Neural crest cell (in vitro differentiated cells): ENCODE measurements around the gene INSM2. TPM values are rescaled to one million over a fixed set of nuclear protein-coding genes. Genes with fewer than 3 reads are reported as not detected.
A peak's percentile ranks its signal among the peaks of the same experiment; 100 is the strongest.

ENCODE experiments used
- DNase-seq: peaks from one replicate; pipeline ENCODE4 v3.0.0; 2021; ENCODE audit warnings: low read depth, mixed read lengths, low spot score
- H3K27ac Mint-ChIP-seq: one replicate; pipeline ENCODE4 v1.8.0; 2021; ENCODE audit warnings: mild to moderate bottlenecking, mixed read lengths; ENCODE audit not compliant: unreplicated experiment
- H3K27me3 Mint-ChIP-seq: 2 replicates; pipeline ENCODE4 v1.8.0; 2021; ENCODE audit warnings: low read depth, mild to moderate bottlenecking, mixed read lengths
- H3K36me3 Mint-ChIP-seq: 2 replicates; pipeline ENCODE4 v1.8.0; 2021; ENCODE audit warnings: low read depth, mild to moderate bottlenecking, mixed read lengths
- H3K4me1 Mint-ChIP-seq: 2 replicates; pipeline ENCODE4 v1.8.0; 2021; ENCODE audit warnings: mixed read lengths
- H3K4me3 Mint-ChIP-seq: one replicate; pipeline ENCODE4 v1.8.0; 2021; ENCODE audit warnings: mild to moderate bottlenecking, mixed read lengths
- H3K9me3 Mint-ChIP-seq: 2 replicates; pipeline ENCODE4 v1.8.0; 2021; ENCODE audit warnings: mixed read lengths
- CTCF ChIP-seq: fragments of 200-600 bp; sonication (generic); conservative IDR thresholded peaks from 2 replicates; pipeline ENCODE4 v1.5.0; 2021; ENCODE audit warnings: antibody characterized with exemption, mild to moderate bottlenecking
- long read RNA-seq: library from polyadenylated mRNA; unstranded; transcript quantifications from one replicate; pipeline ENCODE4 v2.0.0, GENCODE V29; 2020
- total RNA-seq: library from RNA; stranded (reverse); gene quantifications from 2 replicates; pipeline ENCODE4 v1.2.1, GENCODE V29; 2021

INSM2 gene
- total RNA-seq, result 0.09 TPM in 1 of 2 replicates, not detected in the other
- long read RNA-seq, result 0 reads

GRCh38 chr14:35533357-35534207, at the start of gene INSM2:
INSM2 (plus strand) TSS chr14:35534164; CDS start chr14:35534253, 89 bp downstream.
- peaks cover 89% of the 10 kb centered on the region for H3K27me3 Mint-ChIP-seq
- H3K4me3 Mint-ChIP-seq, result peak within 1 kb of the TSS; percentile 87
- H3K9me3 Mint-ChIP-seq, result no peaks in the 10 kb centered on the region
- TF ChIP-seq CTCF, result peak; percentile 22
- H3K4me1 Mint-ChIP-seq, result peaks cover 8% of the 10 kb centered on the region
- DNase-seq, result peak; percentile 86
- no peak within 1 kb of the TSS for H3K27ac Mint-ChIP-seq
- H3K36me3 Mint-ChIP-seq, result no peaks in the 10 kb centered on the region

- TF ChIP-seq CTCF, result no peak
- no peaks in the 10 kb centered on the region for H3K36me3 Mint-ChIP-seq
- H3K4me3 Mint-ChIP-seq, result no peak overlapping the region
- no peak overlapping the region for H3K27ac Mint-ChIP-seq
- no peak for DNase-seq
- peaks cover 10% of the 10 kb centered on the region for H3K4me1 Mint-ChIP-seq
- H3K27me3 Mint-ChIP-seq, result no peaks in the 10 kb centered on the region
- peaks cover 3% of the 10 kb centered on the region for H3K9me3 Mint-ChIP-seq
Observed at GRCh38 chr14:35492569-35493014, 41.4 kb upstream of the INSM2 start.

- H3K27me3 Mint-ChIP-seq, result peaks cover 16% of the 10 kb centered on the region
- TF ChIP-seq CTCF, result no peak
- H3K4me1 Mint-ChIP-seq, result peaks cover 10% of the 10 kb centered on the region
Observed at GRCh38 chr14:35495278-35495677, 38.7 kb upstream of the INSM2 start.

GRCh38 chr14:35499180-35499579, 34.8 kb upstream of the INSM2 start:
- no peak for TF ChIP-seq CTCF
- Mint-ChIP-seq H3K27ac (no peak overlapping the region), H3K4me1 (no peaks in the 10 kb centered on the region), H3K9me3 (peaks cover 9% of the 10 kb centered on the region), H3K27me3 (peaks cover 47% of the 10 kb centered on the region), H3K4me3 (no peak overlapping the region), H3K36me3 (no peaks in the 10 kb centered on the region)
- DNase-seq, result no peak

More at GRCh38 chr14:35495278-35495677, 38.7 kb upstream of the INSM2 start:
- no peak for DNase-seq
- Mint-ChIP-seq H3K4me3 (no peak overlapping the region), H3K27ac (no peak overlapping the region), H3K9me3 (peaks cover 10% of the 10 kb centered on the region), H3K36me3 (no peaks in the 10 kb centered on the region)

- Mint-ChIP-seq H3K4me1 (no peaks in the 10 kb centered on the region), H3K4me3 (no peak overlapping the region), H3K27me3 (peaks cover 61% of the 10 kb centered on the region), H3K27ac (no peak overlapping the region), H3K9me3 (peaks cover 9% of the 10 kb centered on the region), H3K36me3 (no peaks in the 10 kb centered on the region)
- DNase-seq, result no peak
- no peak for TF ChIP-seq CTCF
Observed at GRCh38 chr14:35503646-35504045, 30.3 kb upstream of the INSM2 start.
